AG04449 (cell line): ENCODE measurements around the gene XYLT2.

ENCODE experiments used
- CTCF ChIA-PET: fragments of 350-600 bp; formaldehyde crosslinking; extraction: SDS; loops from one replicate; lab custom pipeline; 2021; ENCODE audit warnings: antibody characterized with exemption; lab: Yijun Ruan, JAX
- POLR2A ChIA-PET: fragments of 400-600, 350-600 bp; formaldehyde crosslinking; extraction: SDS; loops from one replicate; lab custom pipeline; 2020; ENCODE audit warnings: antibody characterized with exemption, inconsistent platforms; lab: Yijun Ruan, JAX
- DNase-seq: peaks from one replicate; pipeline ENCODE4 v3.0.0-alpha.2; 2010; ENCODE audit warnings: low read depth, low spot score
- H3K4me3 ChIP-seq: 2 replicates; pipeline ENCODE4 v1.5.1; 2011; ENCODE audit warnings: low read depth, mild to moderate bottlenecking, control low read depth, low read length
- CTCF ChIP-seq: IDR thresholded peaks from one replicate; pipeline ENCODE4 v1.5.1; 2011; ENCODE audit warnings: mild to moderate bottlenecking, moderate library complexity, low read length, control low read depth, inconsistent platforms; ENCODE audit not compliant: insufficient read depth; ENCODE audit errors: missing control alignments

The XYLT2 gene

GRCh38 chr17:50365649-50366393, 19.9 kb downstream of the XYLT2 start:
- ChIA-PET POLR2A (interaction anchor here (0.9 kb wide), 1 partner anchor 16 kb away, joined by 3 read pairs; no protein-coding TSS in a partner anchor), CTCF (interaction anchor here (0.6 to 9.3 kb wide), 8 partner anchors 7 to 271 kb away, joined by 3 to 116 read pairs (median 3); partner anchors contain the start of genes EME1, LRRC59, MRPL27 and PDK2)
- H3K4me3 ChIP-seq = no peak overlapping the region
- TF ChIP-seq CTCF = no peak
- no peak for DNase-seq

- DNase-seq = no peak
- CTCF ChIA-PET = interaction anchor here (2.3 kb wide), 1 partner anchor 30 kb away, joined by 17 read pairs; the partner anchor contains the start of gene LRRC59
- no peak overlapping the region for H3K4me3 ChIP-seq
- no peak for TF ChIP-seq CTCF
- POLR2A ChIA-PET = no interaction called here
These were observed 21.5 kb downstream of the XYLT2 start for GRCh38 chr17:50367401-50367800.

DNA sequence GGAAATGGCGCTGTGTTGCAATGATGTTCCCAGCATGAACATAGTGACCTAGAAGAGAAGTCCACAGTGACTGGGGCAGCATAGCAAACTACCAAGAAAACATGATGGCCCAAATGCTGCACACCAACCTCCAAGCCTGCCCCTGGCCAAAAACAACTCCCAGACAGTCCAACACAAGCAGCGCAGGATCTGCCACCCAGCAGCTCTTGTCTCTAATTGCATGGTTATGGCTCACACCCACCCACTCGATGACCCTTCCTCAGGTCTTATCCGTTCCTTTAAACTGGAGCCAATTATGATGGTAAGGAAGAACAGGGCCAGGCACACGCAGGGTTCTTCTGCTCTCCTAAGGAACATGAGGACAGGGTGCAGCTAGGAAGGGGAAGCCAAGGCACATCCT, 24.1 kb downstream of the XYLT2 start:
- DNase-seq = no peak
- POLR2A ChIA-PET = no interaction called here
- CTCF ChIA-PET = interaction anchor here (1.0 to 6.9 kb wide), 4 partner anchors 10 to 27 kb away, joined by 3 to 60 read pairs (median 28); partner anchors contain the start of genes LRRC59 and XYLT2
- no peak for TF ChIP-seq CTCF
- no peak overlapping the region for H3K4me3 ChIP-seq

- TF ChIP-seq CTCF = no peak
- no peak overlapping the region for H3K4me3 ChIP-seq
- DNase-seq = no peak
- POLR2A ChIA-PET = no interaction called here
- CTCF ChIA-PET = interaction anchor here (1.0 to 6.9 kb wide), 3 partner anchors 11 to 26 kb away, joined by 3 to 60 read pairs (median 52); partner anchors contain the start of gene LRRC59
These were observed 25.6 kb downstream of the XYLT2 start for GRCh38 chr17:50371526-50371925.

DNA sequence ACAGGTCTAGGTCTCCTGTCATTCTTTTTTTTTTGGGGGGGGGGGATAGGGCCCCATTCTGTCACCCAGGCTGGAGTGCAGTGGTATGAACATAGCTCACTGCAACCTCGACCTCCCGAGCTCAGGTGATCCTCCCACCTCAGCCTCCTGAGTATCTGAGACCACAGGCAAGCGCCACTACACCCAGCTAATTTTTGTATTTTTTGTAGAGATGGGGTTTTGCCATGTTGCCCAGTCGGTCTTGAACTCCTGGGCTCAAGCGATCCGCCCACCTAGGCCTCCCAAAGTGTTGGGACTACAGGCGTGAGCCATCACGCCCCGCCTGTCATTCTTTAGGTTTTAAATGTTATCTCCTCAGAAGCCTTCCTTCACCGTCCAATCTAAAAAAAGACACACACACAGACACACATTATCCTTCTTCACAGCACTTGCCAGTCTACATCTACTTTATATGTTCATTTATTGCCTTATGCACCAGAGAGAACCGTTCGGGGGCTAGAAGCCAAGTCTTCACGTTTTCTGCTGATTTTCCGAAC, 26.4 kb downstream of the XYLT2 start:
- CTCF ChIA-PET = interaction anchor here (0.9 to 6.9 kb wide), 4 partner anchors 7 to 25 kb away, joined by 3 to 60 read pairs (median 29); partner anchors contain the start of gene LRRC59
- TF ChIP-seq CTCF = no peak
- POLR2A ChIA-PET = no interaction called here
- DNase-seq = no peak
- H3K4me3 ChIP-seq = peak overlapping the region; percentile 100
